SW 1271 (cell line): ENCODE data around the gene IGLL1.
"Not testable (repeated sequence)": the region's sequence is repeated elsewhere in the genome, so short reads cannot be mapped to it uniquely, and the experiment has no call there.

Experiments
- DNase-seq, 2 experiments: peaks; one replicate each; lab custom pipeline; 2025; lab: John Stamatoyannopoulos, UW

The IGLL1 gene

GRCh38 chr22:23562186-23562585, 17.9 kb downstream of the IGLL1 start:
- DNase-seq: no peak

GRCh38 chr22:23561025-23561510, 19.0 kb downstream of the IGLL1 start:
- not testable (repeated sequence) for DNase-seq

GRCh38 chr22:23560215-23560614, 19.9 kb downstream of the IGLL1 start:
- not testable (repeated sequence) for DNase-seq

GRCh38 chr22:23557467-23557866, 22.6 kb downstream of the IGLL1 start:
- DNase-seq: no peak

GRCh38 chr22:23557036-23557435, 23.1 kb downstream of the IGLL1 start:
- DNase-seq: no peak

GRCh38 chr22:23556026-23556620, 24.0 kb downstream of the IGLL1 start:
- DNase-seq: no peak

GRCh38 chr22:23555118-23555517, 25.0 kb downstream of the IGLL1 start:
- DNase-seq: no peak

- DNase-seq: no peak
Measured at GRCh38 chr22:23553924-23554870, 25.9 kb downstream of the IGLL1 start.

GRCh38 chr22:23553438-23553837, 26.7 kb downstream of the IGLL1 start:
- DNase-seq: no peak

GRCh38 chr22:23552573-23552972, 27.5 kb downstream of the IGLL1 start:
- DNase-seq: no peak

GRCh38 chr22:23551385-23551784, 28.7 kb downstream of the IGLL1 start:
- DNase-seq: no peak

- DNase-seq: no peak
Measured at GRCh38 chr22:23550049-23550650, 29.9 kb downstream of the IGLL1 start.

- no peak for DNase-seq
Measured at GRCh38 chr22:23549198-23549595, 30.9 kb downstream of the IGLL1 start.

- DNase-seq: no peak
Measured at GRCh38 chr22:23548501-23549197, 31.4 kb downstream of the IGLL1 start.

GRCh38 chr22:23547818-23548500, 32.1 kb downstream of the IGLL1 start:
- DNase-seq: no peak

GRCh38 chr22:23547382-23547781, 32.7 kb downstream of the IGLL1 start:
- DNase-seq: not testable (repeated sequence)

GRCh38 chr22:23544852-23545251, 35.2 kb downstream of the IGLL1 start:
- DNase-seq: no peak

GRCh38 chr22:23543506-23544000, 36.5 kb downstream of the IGLL1 start:
- DNase-seq: not testable (repeated sequence)

- DNase-seq: no peak
Measured at GRCh38 chr22:23542933-23543332, 37.2 kb downstream of the IGLL1 start.

- DNase-seq: not testable (repeated sequence)
Measured at GRCh38 chr22:23542391-23542790, 37.7 kb downstream of the IGLL1 start.

GRCh38 chr22:23541849-23542281, 38.2 kb downstream of the IGLL1 start:
- peak in 1 of 2 experiments; percentile 1 for DNase-seq
